HepG2 (cell line): ENCODE measurements around the gene DDX54. TPM values are rescaled to one million over a fixed set of nuclear protein-coding genes. Genes with fewer than 3 reads are reported as not detected.

Source experiments
- ATF3 ChIP-seq: sonication (generic); formaldehyde crosslinking; IDR thresholded peaks from 2 replicates; pipeline ENCODE4 v1.4.0; 2020; ENCODE audit warnings: missing genetic modification reagents
- FUBP1 ChIP-seq: sonication (generic); formaldehyde crosslinking; IDR thresholded peaks from 2 replicates; pipeline ENCODE4 v1.5.1; 2020; ENCODE audit warnings: missing genetic modification reagents, mild to moderate bottlenecking, borderline replicate concordance
- KDM2A ChIP-seq: sonication (generic); formaldehyde crosslinking; IDR thresholded peaks from 2 replicates; pipeline ENCODE4 v1.4.0; 2020; ENCODE audit warnings: low read depth, missing genetic modification reagents, borderline replicate concordance
- MAFG ChIP-seq: sonication (generic); formaldehyde crosslinking; IDR thresholded peaks from 2 replicates; pipeline ENCODE4 v1.5.1; 2020; ENCODE audit warnings: mild to moderate bottlenecking, missing genetic modification reagents
- POLR2G ChIP-seq: fragments of 200-400 bp; formaldehyde crosslinking; IDR thresholded peaks from 2 replicates; pipeline ENCODE4 v1.6.1; 2018; ENCODE audit warnings: mild to moderate bottlenecking, low read depth, low read length, moderate library complexity
- RBFOX2 ChIP-seq: fragments of 200-400 bp; formaldehyde crosslinking; IDR thresholded peaks from 2 replicates; pipeline ENCODE4 v1.6.1; 2017; ENCODE audit warnings: low read depth, mild to moderate bottlenecking, low read length
- SMYD3 ChIP-seq: sonication (generic); formaldehyde crosslinking; IDR thresholded peaks from 2 replicates; pipeline ENCODE4 v1.8.1; 2023; ENCODE audit warnings: mild to moderate bottlenecking, missing genetic modification reagents
- TRAFD1 ChIP-seq: sonication (generic); formaldehyde crosslinking; IDR thresholded peaks from 2 replicates; pipeline ENCODE4 v1.5.1; 2020; ENCODE audit warnings: missing genetic modification reagents, mild to moderate bottlenecking, borderline replicate concordance
- YEATS2 ChIP-seq: sonication (generic); formaldehyde crosslinking; IDR thresholded peaks from 2 replicates; pipeline ENCODE4 v1.4.0; 2020; ENCODE audit warnings: missing genetic modification reagents, borderline replicate concordance
- ZBTB10 ChIP-seq: sonication (generic); formaldehyde crosslinking; IDR thresholded peaks from 2 replicates; pipeline ENCODE4 v1.4.0; 2020; ENCODE audit warnings: missing genetic modification reagents, borderline replicate concordance
- ZBTB26 ChIP-seq: IDR thresholded peaks from 2 replicates; pipeline ENCODE4 v1.6.1; 2016; ENCODE audit warnings: missing compliant biosample characterization, missing genetic modification reagents, borderline replicate concordance
- ZFP91 ChIP-seq: sonication (generic); formaldehyde crosslinking; IDR thresholded peaks from 2 replicates; pipeline ENCODE4 v1.9.0; 2022; ENCODE audit warnings: missing genetic modification reagents, mild to moderate bottlenecking, borderline replicate concordance
- polyA plus RNA-seq, 8 experiments: library from polyadenylated mRNA; depleted of rRNA in 3 of 8; stranded (reverse) in 7 of 8; unstranded in 1 of 8; fragments of >200 nt; fragmentation: Illumina TruSeq in 4 of 8; extraction: Trizol in 4 of 8; gene quantifications; 2 replicates each; pipeline versions ENCODE4 v1.2.1 to v1.2.3, GENCODE V29; 2011 to 2016; ENCODE audit warnings: low read depth in 4 of 8, missing spikeins in 1 of 8, mixed read lengths in 1 of 8; ENCODE audit not compliant: insufficient read depth in 1 of 8
- total RNA-seq, 5 experiments: library from RNA; depleted of rRNA; stranded (reverse); fragments of >200 nt; fragmentation: Illumina TruSeq; extraction: Trizol; gene quantifications; 2 replicates each; pipeline ENCODE4 v1.2.3, GENCODE V29; 2016; ENCODE audit warnings: low read depth in 1 of 5

DDX54 gene
- total and polyA plus RNA-seq, 2 of the 13 experiments (the other 11 are each of a cell fraction or from before 2014, with no cell fraction given): 59.7 to 61.1 TPM

- TF ChIP-seq ZFP91 (CRISPR knock-in tag) (peak; percentile 96), RBFOX2 (peak; percentile 98), MAFG (CRISPR knock-in tag) (no peak), SMYD3 (no peak), POLR2G (peak; percentile 96), ATF3 (CRISPR knock-in tag) (no peak), KDM2A (peak; percentile 73; the same call in 1 of the 2 replicates), TRAFD1 (CRISPR knock-in tag) (no peak), YEATS2 (CRISPR knock-in tag) (peak; percentile 38; the same call in 1 of the 2 replicates), ZBTB10 (CRISPR knock-in tag) (no peak; the same call in 1 of the 2 replicates), ZBTB26 (CRISPR knock-in tag) (peak; percentile 74; the same call in 1 of the 2 replicates), FUBP1 (CRISPR knock-in tag) (0 out of 2 replicates have a peak, but pooled peaks have one; percentile 4)
These were observed at the start of gene DDX54, which contains the start of gene RITA1 (continued) for GRCh38 chr12:113185180-113186032.
